HCT116 (cell line): ENCODE data around the gene TRIM4. TPM values are rescaled to one million over a fixed set of nuclear protein-coding genes. Genes with fewer than 3 reads are reported as not detected.
"Not testable (repeated sequence)": the region's sequence is repeated elsewhere in the genome, so short reads cannot be mapped to it uniquely, and the experiment has no call there.

Experiments
- ATAC-seq: fragments of 200-7000 bp; cut with Tn5 transposase; 2 replicates; pipeline ENCODE4 v1.9.1; 2020; ENCODE audit warnings: mild to moderate bottlenecking, moderate library complexity
- BruUV-seq: library from RNA; stranded (reverse); fragments of 400-500 nt; replicated peaks from 2 replicates; lab custom pipeline; 2021; lab: Mats Ljungman, UMichigan
- CTCF ChIA-PET: fragments of 300-600 bp; sonication (Branson Sonifier 250); formaldehyde crosslinking; loops from one replicate; lab custom pipeline; 2021; ENCODE audit warnings: antibody characterized with exemption; lab: Charles Lee
- POLR2A ChIA-PET: fragments of 300-600, 350-600 bp; sonication (Branson Sonifier 250); formaldehyde crosslinking; loops from one replicate; lab custom pipeline; 2021; ENCODE audit warnings: antibody characterized with exemption; lab: Charles Lee
- RAD21 ChIA-PET, 2 experiments: fragments of 300-600 bp; sonication (Branson Sonifier 250); formaldehyde crosslinking; loops; one replicate each; lab custom pipeline; 2023; ENCODE audit warnings: low total read pairs in 2 of 2; ENCODE audit not compliant: uncharacterized antibody in 2 of 2, unreplicated experiment in 2 of 2, low non-redundant PET in 1 of 2; lab: Charles Lee
- DNase-seq: peaks from one replicate; pipeline ENCODE4 v3.0.0-alpha.2; 2010; ENCODE audit warnings: low read depth, low spot score
- H2AFZ ChIP-seq: fragments of 200-600 bp; shearing (Covaris generic), sonication (generic); 2 replicates; pipeline ENCODE4 v1.6.1; 2017; ENCODE audit warnings: low read depth, mixed run types, mixed read lengths, antibody characterized with exemption, low read length; ENCODE audit not compliant: poor library complexity, severe bottlenecking
- H3K27ac ChIP-seq: 2 replicates; pipeline ENCODE4 v1.5.1; 2012; ENCODE audit warnings: low read depth, low read length
- H3K27me3 ChIP-seq: fragments of 200-600 bp; sonication (generic); 2 replicates; pipeline ENCODE4 v1.6.1; 2016; ENCODE audit warnings: mixed run types, low read length, mixed read lengths; ENCODE audit not compliant: insufficient read depth
- H3K36me3 ChIP-seq, 2 experiments: fragments of 200-500 bp in 1 of 2; fragments of 200-600 bp in 1 of 2; sonication (Bioruptor generic) in 1 of 2; sonication (generic) in 1 of 2; 2 replicates each; pipeline versions ENCODE4 v1.5.1 to v1.6.1; 2014 to 2016; ENCODE audit warnings: low read length in 2 of 2, inconsistent platforms in 1 of 2, mixed read lengths in 1 of 2, mixed run types in 1 of 2; ENCODE audit not compliant: insufficient read depth in 2 of 2, control insufficient read depth in 1 of 2
- H3K4me1 ChIP-seq, 2 experiments: fragments of 200-600 bp in 1 of 2; sonication (generic) in 1 of 2; 2 replicates each; pipeline versions ENCODE4 v1.5.1 to v1.6.1; 2012 to 2017; ENCODE audit warnings: low read length in 2 of 2, inconsistent platforms in 1 of 2, mild to moderate bottlenecking in 1 of 2, mixed read lengths in 1 of 2, mixed run types in 1 of 2, moderate library complexity in 1 of 2; ENCODE audit not compliant: insufficient read depth in 2 of 2, control insufficient read depth in 1 of 2
- H3K4me2 ChIP-seq: fragments of 200-600 bp; sonication (generic); 2 replicates; pipeline ENCODE4 v1.6.1; 2017; ENCODE audit warnings: mixed run types, low read length, mixed read lengths
- H3K4me3 ChIP-seq, 2 experiments: fragments of 200-600 bp in 1 of 2; sonication (generic) in 1 of 2; replicated peaks in 1 of 2; 2 replicates each; pipeline ENCODE4 v1.5.1; 2011 to 2016; ENCODE audit warnings: low read length in 2 of 2, control low read depth in 1 of 2, low read depth in 1 of 2, mild to moderate bottlenecking in 1 of 2, mixed read lengths in 1 of 2, mixed run types in 1 of 2
- H3K79me2 ChIP-seq: fragments of 200-600 bp; sonication (generic); 2 replicates; pipeline ENCODE4 v1.6.1; 2017; ENCODE audit warnings: mild to moderate bottlenecking, mixed run types, low read length, moderate library complexity, mixed read lengths; ENCODE audit not compliant: insufficient read depth
- H3K9ac ChIP-seq: fragments of 200-600 bp; sonication (generic); 2 replicates; pipeline ENCODE4 v1.6.1; 2016; ENCODE audit warnings: low read length, mixed read lengths
- H3K9me2 ChIP-seq: fragments of 200-600 bp; sonication (generic), shearing (Covaris generic); 2 replicates; pipeline ENCODE4 v1.6.1; 2017; ENCODE audit warnings: mixed run types, mild to moderate bottlenecking, moderate library complexity; ENCODE audit not compliant: insufficient read depth
- H3K9me3 ChIP-seq, 2 experiments: fragments of 200-500 bp in 1 of 2; fragments of 200-600 bp in 1 of 2; sonication (Bioruptor generic) in 1 of 2; sonication (generic) in 1 of 2; 2 replicates each; pipeline ENCODE4 v1.6.1; 2014 to 2017; ENCODE audit warnings: low read length in 2 of 2, mixed read lengths in 2 of 2, inconsistent platforms in 1 of 2, low read depth in 1 of 2, mild to moderate bottlenecking in 1 of 2, mixed run types in 1 of 2, moderate library complexity in 1 of 2; ENCODE audit not compliant: control insufficient read depth in 1 of 2, insufficient read depth in 1 of 2
- H4K20me1 ChIP-seq: fragments of 200-600 bp; sonication (generic), shearing (Covaris generic); 2 replicates; pipeline ENCODE4 v1.6.1; 2017; ENCODE audit warnings: mixed run types, mild to moderate bottlenecking, moderate library complexity; ENCODE audit not compliant: insufficient read depth
- CBX3 ChIP-seq: IDR thresholded peaks from 2 replicates; pipeline ENCODE4 v1.6.1; 2012; ENCODE audit warnings: low read depth
- EZH2 ChIP-seq: fragments of 200-600 bp; sonication (generic); IDR thresholded peaks from 2 replicates; pipeline ENCODE4 v1.6.1; 2017; ENCODE audit warnings: antibody characterized with exemption, mixed run types
- FOSL1 ChIP-seq: IDR thresholded peaks from 2 replicates; pipeline ENCODE4 v1.6.1; 2012; ENCODE audit warnings: low read depth
- RAD21 ChIP-seq: IDR thresholded peaks from 2 replicates; pipeline ENCODE4 v1.6.1; 2012; ENCODE audit warnings: low read depth, mild to moderate bottlenecking
- SRF ChIP-seq: IDR thresholded peaks from 2 replicates; pipeline ENCODE4 v1.6.1; 2012; ENCODE audit warnings: low read depth
- intact Hi-C: fragments of 100-400 bp; cut with micrococcal nuclease; formaldehyde crosslinking; loops from 2 replicates; pipeline ENCODE4 v1.10.0; 2022
- total RNA-seq: library from RNA; stranded (reverse); gene quantifications from one replicate; pipeline ENCODE4 v1.2.1, GENCODE V29; 2021; ENCODE audit not compliant: unreplicated experiment
- TF ChIP-seq, protein P1 (sequence below), 3 experiments: fragments of 200-600 bp in 1 of 3; sonication (generic) in 1 of 3; IDR thresholded peaks in 2 of 3; conservative IDR thresholded peaks in 1 of 3; 2 replicates each; pipeline ENCODE4 v1.5.1; 2012 to 2017; ENCODE audit warnings: low read depth in 2 of 3, low read length in 2 of 3, antibody characterized with exemption in 1 of 3, borderline replicate concordance in 1 of 3, control low read depth in 1 of 3, mild to moderate bottlenecking in 1 of 3, mixed read lengths in 1 of 3, mixed run types in 1 of 3, moderate library complexity in 1 of 3; ENCODE audit not compliant: insufficient read depth in 1 of 3

The TRIM4 gene
- total RNA-seq, 1 experiment from 2014 or later, result 25.1 TPM

DNA sequence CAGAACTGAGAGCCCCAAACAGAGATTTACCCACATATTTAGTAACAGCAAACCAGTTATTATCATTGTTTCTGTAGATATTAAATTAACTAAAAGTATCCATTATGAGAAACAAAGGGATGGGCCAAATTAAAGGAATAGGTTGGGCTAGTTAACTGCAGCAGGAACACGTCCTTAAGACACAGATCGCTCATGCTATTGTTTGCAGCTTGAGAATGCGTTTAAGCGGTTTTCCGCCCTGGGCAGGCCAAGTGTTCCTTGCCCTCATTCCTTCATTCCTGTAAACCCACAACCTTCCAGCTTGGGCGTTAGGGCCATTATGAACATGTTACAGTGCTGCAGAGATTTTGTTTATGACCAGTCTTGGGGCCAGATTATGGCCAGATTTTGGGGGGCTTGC lies 31.5 kb upstream of the TRIM4 start:
- H3K9ac ChIP-seq, ATAC-seq, H4K20me1 ChIP-seq, H3K4me3 ChIP-seq, DNase-seq, CTCF ChIA-PET, H3K27me3 ChIP-seq, H3K36me3 ChIP-seq, H3K9me3 ChIP-seq, BruUV-seq, H3K4me2 ChIP-seq, H3K9me2 ChIP-seq, intact Hi-C loops, H2AFZ ChIP-seq, RAD21 ChIA-PET, H3K79me2 ChIP-seq, POLR2A ChIA-PET, H3K27ac ChIP-seq: not testable (repeated sequence)
- peak; percentile 82; the same call in 1 of the 2 replicates for TF ChIP-seq CBX3
- H3K4me1 ChIP-seq, result peaks cover 0 to 12% of the 10 kb centered on the region in 2 experiments; a peak in 2 of 4 replicates

DNA sequence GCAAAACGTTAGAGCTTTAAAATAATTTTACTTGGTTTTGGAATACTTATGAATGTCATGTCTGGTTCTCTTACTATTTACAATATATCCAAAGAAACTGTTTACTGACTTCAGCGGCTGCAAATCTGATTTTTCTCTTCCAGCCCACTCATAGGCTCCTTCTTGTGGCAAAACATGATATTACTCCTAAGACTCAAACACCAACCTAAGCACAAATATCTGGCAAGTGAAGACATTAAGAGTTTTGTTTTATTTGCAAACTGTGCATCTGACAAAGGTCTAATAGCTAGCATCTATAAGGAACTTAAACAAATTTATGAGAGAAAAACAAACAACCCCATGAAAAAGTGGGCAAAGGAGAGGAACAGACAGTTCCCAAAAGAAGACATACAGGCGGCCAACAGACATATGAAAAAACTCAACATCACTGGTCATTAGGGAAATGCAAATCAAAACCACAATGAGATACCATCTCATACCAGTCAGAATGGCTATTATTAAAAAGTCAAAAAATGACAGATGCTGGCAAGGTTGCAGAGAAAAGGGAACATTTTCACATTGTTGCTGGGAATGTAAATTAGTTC lies 30.4 kb upstream of the TRIM4 start:
- Histone ChIP-seq H4K20me1 (no peaks in the 10 kb centered on the region), H3K27me3 (no peaks in the 10 kb centered on the region), H3K4me2 (no peak overlapping the region), H3K4me1 (peaks cover 0 to 2% of the 10 kb centered on the region in 2 experiments; a peak in 1 of 4 replicates), H3K4me3 (no peak overlapping the region), H3K79me2 (no peaks in the 10 kb centered on the region), H3K9me2 (no peaks in the 10 kb centered on the region), H2AFZ (no peak overlapping the region), H3K36me3 (no peaks in the 10 kb centered on the region), H3K9ac (no peak overlapping the region), H3K9me3 (no peaks in the 10 kb centered on the region; a peak in 1 of 4 replicates), H3K27ac (no peak overlapping the region)
- ChIA-PET CTCF (no interaction called here), POLR2A (no interaction called here), RAD21 (no interaction called here)
- TF ChIP-seq SRF, result no peak
- peak; percentile 38 for TF ChIP-seq RAD21
- TF ChIP-seq, protein P1, sequence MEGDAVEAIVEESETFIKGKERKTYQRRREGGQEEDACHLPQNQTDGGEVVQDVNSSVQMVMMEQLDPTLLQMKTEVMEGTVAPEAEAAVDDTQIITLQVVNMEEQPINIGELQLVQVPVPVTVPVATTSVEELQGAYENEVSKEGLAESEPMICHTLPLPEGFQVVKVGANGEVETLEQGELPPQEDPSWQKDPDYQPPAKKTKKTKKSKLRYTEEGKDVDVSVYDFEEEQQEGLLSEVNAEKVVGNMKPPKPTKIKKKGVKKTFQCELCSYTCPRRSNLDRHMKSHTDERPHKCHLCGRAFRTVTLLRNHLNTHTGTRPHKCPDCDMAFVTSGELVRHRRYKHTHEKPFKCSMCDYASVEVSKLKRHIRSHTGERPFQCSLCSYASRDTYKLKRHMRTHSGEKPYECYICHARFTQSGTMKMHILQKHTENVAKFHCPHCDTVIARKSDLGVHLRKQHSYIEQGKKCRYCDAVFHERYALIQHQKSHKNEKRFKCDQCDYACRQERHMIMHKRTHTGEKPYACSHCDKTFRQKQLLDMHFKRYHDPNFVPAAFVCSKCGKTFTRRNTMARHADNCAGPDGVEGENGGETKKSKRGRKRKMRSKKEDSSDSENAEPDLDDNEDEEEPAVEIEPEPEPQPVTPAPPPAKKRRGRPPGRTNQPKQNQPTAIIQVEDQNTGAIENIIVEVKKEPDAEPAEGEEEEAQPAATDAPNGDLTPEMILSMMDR (IDR thresholded peaks at IDR 0.05 in 2 of 3, conservative IDR thresholded peaks at IDR 0.05 in 1 of 3; ENCODE audit: borderline replicate concordance in 1 of 3, insufficient read depth in 1 of 3, low read depth in 2 of 3, low read length in 2 of 3), result peak; percentile 29 to 42 (median 35); a peak in 5 of 6 replicates
- no peak for TF ChIP-seq FOSL1
- no peak for TF ChIP-seq EZH2
- no peak for TF ChIP-seq CBX3
- intact Hi-C loops, result no loop called here
- no TSS peak for BruUV-seq
- ATAC-seq (no peak), DNase-seq (no peak)
